ENCODE results near the gene KRT1.

KRT1 gene

DNA sequence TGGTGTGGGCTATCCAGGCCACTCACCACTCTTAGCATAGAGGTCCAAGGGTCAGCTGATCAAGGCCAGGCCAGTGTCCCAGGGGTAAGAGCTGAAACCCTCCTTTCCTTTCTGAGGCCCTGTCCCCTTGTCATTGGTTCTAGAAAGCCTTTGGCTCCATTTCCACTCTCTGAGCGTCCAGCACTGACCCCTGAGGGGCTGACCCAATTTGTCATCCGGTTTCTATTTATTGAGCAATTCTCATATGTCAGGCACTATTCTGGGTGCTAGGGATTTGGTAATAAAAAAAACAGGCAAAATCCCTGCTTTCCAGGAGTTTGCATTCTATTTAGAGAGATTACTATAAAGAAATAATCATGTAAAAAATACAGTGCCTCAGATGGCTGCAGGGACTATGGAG, 19.8 kb upstream of the KRT1 start:
- DNase-seq (ENCODE audit: low read depth, low spot score): no peak
- TF ChIP-seq, protein P1, sequence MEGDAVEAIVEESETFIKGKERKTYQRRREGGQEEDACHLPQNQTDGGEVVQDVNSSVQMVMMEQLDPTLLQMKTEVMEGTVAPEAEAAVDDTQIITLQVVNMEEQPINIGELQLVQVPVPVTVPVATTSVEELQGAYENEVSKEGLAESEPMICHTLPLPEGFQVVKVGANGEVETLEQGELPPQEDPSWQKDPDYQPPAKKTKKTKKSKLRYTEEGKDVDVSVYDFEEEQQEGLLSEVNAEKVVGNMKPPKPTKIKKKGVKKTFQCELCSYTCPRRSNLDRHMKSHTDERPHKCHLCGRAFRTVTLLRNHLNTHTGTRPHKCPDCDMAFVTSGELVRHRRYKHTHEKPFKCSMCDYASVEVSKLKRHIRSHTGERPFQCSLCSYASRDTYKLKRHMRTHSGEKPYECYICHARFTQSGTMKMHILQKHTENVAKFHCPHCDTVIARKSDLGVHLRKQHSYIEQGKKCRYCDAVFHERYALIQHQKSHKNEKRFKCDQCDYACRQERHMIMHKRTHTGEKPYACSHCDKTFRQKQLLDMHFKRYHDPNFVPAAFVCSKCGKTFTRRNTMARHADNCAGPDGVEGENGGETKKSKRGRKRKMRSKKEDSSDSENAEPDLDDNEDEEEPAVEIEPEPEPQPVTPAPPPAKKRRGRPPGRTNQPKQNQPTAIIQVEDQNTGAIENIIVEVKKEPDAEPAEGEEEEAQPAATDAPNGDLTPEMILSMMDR (IDR thresholded peaks at IDR 0.05; ENCODE audit: low read depth, low read length): no peak
- in situ Hi-C loops (cut with HindIII; ENCODE audit: low sequenced_read_pairs): no loop called here
- no peak overlapping the region for H3K4me3 ChIP-seq (ENCODE audit: low read depth, low read length)

DNA sequence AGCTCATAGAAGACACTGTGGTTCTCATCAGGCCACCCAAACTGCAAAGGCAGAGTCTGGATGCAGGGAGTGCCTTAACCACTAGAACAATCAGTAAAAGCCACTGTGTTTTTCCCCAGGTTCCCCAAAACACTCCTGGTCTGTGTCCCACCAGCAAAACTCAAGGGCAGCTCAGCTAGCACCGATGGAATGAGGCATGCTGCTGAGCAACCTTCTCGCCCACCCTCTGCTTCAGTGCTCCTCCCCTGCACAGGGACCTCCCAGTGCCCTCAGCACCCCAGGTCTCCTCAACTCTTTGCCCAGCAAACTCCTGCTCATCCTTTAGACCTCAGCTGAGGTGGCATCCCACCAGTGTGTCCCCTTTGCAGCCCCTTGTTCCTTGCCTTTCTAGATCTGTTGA, 19.2 kb upstream of the KRT1 start:
- in situ Hi-C loops (cut with HindIII; ENCODE audit: low sequenced_read_pairs): no loop called here
- TF ChIP-seq, protein P1 (IDR thresholded peaks at IDR 0.05; ENCODE audit: low read depth, low read length): no peak
- DNase-seq (ENCODE audit: low read depth, low spot score): no peak

GRCh38 chr12:52698651-52699340, 18.6 kb upstream of the KRT1 start:
- TF ChIP-seq, protein P1 (IDR thresholded peaks at IDR 0.05; ENCODE audit: low read depth, low read length): no peak
- in situ Hi-C loops (cut with HindIII; ENCODE audit: low sequenced_read_pairs): no loop called here
- DNase-seq (ENCODE audit: low read depth, low spot score): no peak
- no peak overlapping the region for H3K4me3 ChIP-seq (ENCODE audit: low read depth, low read length)

More for the DNA sequence above, 19.2 kb upstream of the KRT1 start:
- H3K4me3 ChIP-seq (ENCODE audit: low read depth, low read length): no peak overlapping the region

DNA sequence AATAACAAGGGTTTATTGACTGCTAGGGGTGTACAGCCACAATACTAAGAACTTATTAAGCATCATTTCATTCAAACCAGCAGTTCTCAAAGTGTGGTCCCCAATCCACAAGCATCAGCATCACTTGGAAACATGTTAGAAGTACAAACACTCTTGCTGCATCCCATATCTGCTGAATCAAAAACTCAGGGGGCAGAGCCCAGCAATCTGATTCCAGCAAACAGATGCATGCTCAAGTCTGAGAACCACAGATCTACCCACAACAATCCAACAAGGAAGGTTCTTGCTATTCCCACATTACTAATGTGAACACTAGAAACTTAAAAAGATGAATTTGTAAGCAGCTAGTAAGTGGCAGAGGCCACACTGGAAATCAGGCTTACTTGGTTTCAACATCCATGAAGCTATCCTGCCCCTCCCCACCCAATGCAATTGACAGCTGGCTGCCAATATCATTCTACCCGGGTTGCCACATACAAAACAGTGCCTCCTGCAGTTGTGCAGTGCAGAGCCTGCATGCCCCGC, 16.9 kb upstream of the KRT1 start:
- H3K4me3 ChIP-seq (ENCODE audit: low read depth, low read length): no peak overlapping the region
- TF ChIP-seq, protein P1 (IDR thresholded peaks at IDR 0.05; ENCODE audit: low read depth, low read length): no peak
- in situ Hi-C loops (cut with HindIII; ENCODE audit: low sequenced_read_pairs): no loop called here

GRCh38 chr12:52696588-52696987, 16.4 kb upstream of the KRT1 start:
- no peak for DNase-seq (ENCODE audit: low read depth, low spot score)
- in situ Hi-C loops (cut with HindIII; ENCODE audit: low sequenced_read_pairs): no loop called here
- TF ChIP-seq, protein P1 (IDR thresholded peaks at IDR 0.05; ENCODE audit: low read depth, low read length): no peak
- no peak overlapping the region for H3K4me3 ChIP-seq (ENCODE audit: low read depth, low read length)

More for the DNA sequence above, 16.9 kb upstream of the KRT1 start:
- DNase-seq (ENCODE audit: low read depth, low spot score): no peak

- in situ Hi-C loops (cut with HindIII; ENCODE audit: low sequenced_read_pairs): no loop called here
- TF ChIP-seq, protein P1 (IDR thresholded peaks at IDR 0.05; ENCODE audit: low read depth, low read length): no peak
- DNase-seq (ENCODE audit: low read depth, low spot score): no peak
- H3K4me3 ChIP-seq (ENCODE audit: low read depth, low read length): no peak overlapping the region
Observed at GRCh38 chr12:52695039-52695438, 14.8 kb upstream of the KRT1 start.

All from astrocyte of the spinal cord (primary cell).